Prostate gland (tissue), 2 donors: Measurements from ENCODE around the gene LRRIQ1.

Source experiments
- POLR2A ChIP-seq: fragments of 450-650 bp; IDR thresholded peaks from one replicate; pipeline ENCODE4 v1.6.1; 2016; ENCODE audit warnings: antibody characterized with exemption, mild to moderate bottlenecking
- TF ChIP-seq, protein P1 (sequence below), 4 experiments: fragments of 200-600 bp in 2 of 4; fragments of 450-650 bp in 2 of 4; sonication (generic) in 2 of 4; IDR thresholded peaks; 1 replicate in 3 of 4; 2 replicates in 1 of 4; pipeline ENCODE4 v1.5.1; 2016 to 2019; ENCODE audit warnings: antibody characterized with exemption in 4 of 4, mild to moderate bottlenecking in 2 of 4, moderate library complexity in 2 of 4

DNA sequence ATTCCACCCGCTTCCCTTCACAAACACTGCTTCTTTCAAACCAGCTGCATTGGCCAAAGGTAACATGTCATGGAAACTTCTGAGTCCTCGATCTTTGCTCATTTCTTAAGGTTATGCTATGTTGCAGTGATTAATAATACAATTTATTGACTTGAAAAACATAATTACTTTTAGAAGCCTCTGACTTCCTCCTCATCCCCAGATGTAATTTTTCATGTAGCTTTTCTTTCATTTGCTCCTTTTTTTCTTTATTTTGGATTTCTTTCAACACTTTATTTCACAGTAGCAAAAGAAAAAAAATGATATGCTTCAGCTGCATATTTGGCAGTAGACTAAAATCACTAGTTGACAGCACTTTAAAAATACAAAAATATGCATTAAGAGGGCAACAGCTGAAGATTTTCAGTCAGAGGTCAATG is 116.2 kb downstream of the LRRIQ1 start:
- TF ChIP-seq, protein P1, sequence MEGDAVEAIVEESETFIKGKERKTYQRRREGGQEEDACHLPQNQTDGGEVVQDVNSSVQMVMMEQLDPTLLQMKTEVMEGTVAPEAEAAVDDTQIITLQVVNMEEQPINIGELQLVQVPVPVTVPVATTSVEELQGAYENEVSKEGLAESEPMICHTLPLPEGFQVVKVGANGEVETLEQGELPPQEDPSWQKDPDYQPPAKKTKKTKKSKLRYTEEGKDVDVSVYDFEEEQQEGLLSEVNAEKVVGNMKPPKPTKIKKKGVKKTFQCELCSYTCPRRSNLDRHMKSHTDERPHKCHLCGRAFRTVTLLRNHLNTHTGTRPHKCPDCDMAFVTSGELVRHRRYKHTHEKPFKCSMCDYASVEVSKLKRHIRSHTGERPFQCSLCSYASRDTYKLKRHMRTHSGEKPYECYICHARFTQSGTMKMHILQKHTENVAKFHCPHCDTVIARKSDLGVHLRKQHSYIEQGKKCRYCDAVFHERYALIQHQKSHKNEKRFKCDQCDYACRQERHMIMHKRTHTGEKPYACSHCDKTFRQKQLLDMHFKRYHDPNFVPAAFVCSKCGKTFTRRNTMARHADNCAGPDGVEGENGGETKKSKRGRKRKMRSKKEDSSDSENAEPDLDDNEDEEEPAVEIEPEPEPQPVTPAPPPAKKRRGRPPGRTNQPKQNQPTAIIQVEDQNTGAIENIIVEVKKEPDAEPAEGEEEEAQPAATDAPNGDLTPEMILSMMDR (IDR thresholded peaks at IDR 0.05) = no peak
- no peak for TF ChIP-seq POLR2A
